Measurements from ENCODE around the gene IQCH.

The IQCH gene

GRCh38 chr15:67543348-67543718 is 288.7 kb downstream of the IQCH start:
- no peak for DNase-seq

DNA sequence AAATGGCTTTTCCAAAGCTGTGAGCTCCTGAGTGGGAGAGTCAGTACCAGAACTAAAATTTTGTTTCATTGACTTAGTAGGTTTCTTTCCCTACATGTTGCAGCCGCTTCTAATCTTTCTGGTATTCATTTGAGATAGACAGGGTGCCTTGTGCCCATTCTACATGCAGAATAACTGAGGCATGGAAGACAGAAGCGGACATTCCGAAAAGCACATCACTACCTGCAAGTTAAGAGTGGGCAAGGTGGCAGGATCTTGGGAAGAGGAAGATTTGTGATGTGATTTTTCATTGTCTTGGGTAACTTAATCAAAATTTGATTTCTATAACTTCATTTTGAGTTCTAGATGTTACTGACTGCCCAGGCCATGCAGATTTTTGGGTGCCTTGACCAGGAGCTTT is 289.9 kb downstream of the IQCH start:
- DNase-seq = no peak

DNA sequence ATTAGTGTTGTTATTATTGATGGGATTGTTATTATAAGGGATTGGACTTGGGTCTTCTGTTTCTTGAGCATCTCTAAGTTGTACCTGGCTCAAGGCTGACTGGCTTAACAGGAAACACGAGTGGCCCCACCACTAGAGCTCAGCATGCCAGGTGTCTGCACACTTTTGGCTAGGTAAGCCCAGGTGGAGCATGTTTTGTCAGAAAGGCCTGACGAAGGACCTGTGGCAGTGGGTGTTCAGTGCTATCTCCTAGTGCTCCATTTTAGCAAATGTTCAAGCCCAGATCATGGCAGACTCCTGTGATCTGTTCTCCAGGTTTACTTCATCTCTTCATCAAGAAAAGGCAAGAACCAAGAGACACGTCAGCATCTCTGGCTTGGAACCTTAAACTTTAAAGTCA is 291.3 kb downstream of the IQCH start:
- no peak for DNase-seq

DNA sequence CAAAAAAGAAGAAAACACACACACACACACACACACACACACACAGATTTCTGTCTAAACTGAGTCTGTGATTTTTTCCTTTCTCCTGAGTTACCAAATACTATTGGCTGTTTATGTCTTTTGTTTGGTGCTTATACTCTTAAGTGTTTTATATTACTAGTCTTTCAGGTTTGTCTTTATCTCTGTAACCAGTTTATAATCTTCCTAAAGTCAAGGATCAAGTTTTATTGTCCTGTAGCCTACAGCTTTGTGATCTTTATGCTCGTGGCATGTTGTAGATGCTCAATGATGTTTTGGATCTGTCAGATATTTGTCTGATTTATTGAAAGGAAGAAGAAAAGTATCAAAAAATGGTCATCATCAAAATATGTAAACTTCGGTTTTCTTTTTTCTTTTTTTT is 292.5 kb downstream of the IQCH start:
- no peak for DNase-seq

- DNase-seq = no peak
Measured at GRCh38 chr15:67547836-67548235, 293.2 kb downstream of the IQCH start.

DNA sequence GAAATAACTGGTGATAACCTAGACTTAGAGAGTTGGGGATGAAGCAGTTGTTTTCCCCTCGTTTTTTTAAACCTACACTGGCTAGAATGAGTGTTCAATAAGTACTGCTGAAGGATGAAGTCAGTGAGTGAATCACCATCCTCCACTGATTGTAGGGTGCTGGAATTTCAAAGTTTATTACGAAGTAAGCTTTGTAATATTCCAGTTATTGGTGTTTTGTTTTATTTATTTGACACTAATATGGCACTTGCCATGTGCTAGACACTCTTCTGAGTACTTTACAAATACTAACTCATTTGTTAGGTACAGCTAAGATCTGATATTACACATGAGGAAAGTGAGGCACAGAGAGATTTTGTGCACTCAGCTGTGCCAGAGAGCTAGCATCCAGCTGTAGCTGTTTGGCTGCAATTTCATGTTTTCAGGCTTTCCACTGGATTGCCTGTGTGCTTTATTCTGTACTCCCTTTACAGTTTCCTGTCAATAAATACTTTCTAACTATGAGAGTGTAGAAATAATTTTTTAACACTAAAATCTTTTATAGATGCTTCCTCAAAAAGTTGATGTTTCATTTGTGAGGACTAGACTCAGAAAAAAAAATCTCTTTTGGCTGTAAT is 293.8 kb downstream of the IQCH start:
- DNase-seq = no peak

- DNase-seq = no peak
Measured at GRCh38 chr15:67548862-67549651, 294.5 kb downstream of the IQCH start.

GRCh38 chr15:67549736-67550135 is 295.1 kb downstream of the IQCH start:
- DNase-seq = no peak

- DNase-seq = no peak
Measured at GRCh38 chr15:67550522-67550921, 295.9 kb downstream of the IQCH start.

GRCh38 chr15:67551207-67551743 is 296.7 kb downstream of the IQCH start:
- DNase-seq = no peak

Data from effector CD8-positive, alpha-beta T cell (primary cell).